Stimulated activated CD4-positive, alpha-beta T cell treated with anti-CD3 and anti-CD28 coated beads, Interleukin-1b, Interleukin-23, amount 100 ng/mL, for 4 hours (primary cell): ENCODE results near the gene PLCL2.

Experiments used
- DNase-seq, 2 donors: peaks; one replicate each; pipeline ENCODE4 v3.0.0-alpha.2; 2020; ENCODE audit warnings: low read depth in 2 of 2

Gene PLCL2

GRCh38 chr3:17011728-17012338, 127.1 kb downstream of the PLCL2 start:
- no peak for DNase-seq

- DNase-seq: no peak
These were observed 128.3 kb downstream of the PLCL2 start for GRCh38 chr3:17013050-17013449.

- no peak for DNase-seq
These were observed 128.8 kb downstream of the PLCL2 start for GRCh38 chr3:17013571-17013970.

GRCh38 chr3:17014284-17014683, 129.5 kb downstream of the PLCL2 start:
- DNase-seq: no peak

GRCh38 chr3:17014709-17015108, 130.0 kb downstream of the PLCL2 start:
- DNase-seq: no peak

- DNase-seq: no peak
These were observed 136.9 kb downstream of the PLCL2 start for GRCh38 chr3:17021614-17022013.

- DNase-seq: peak; percentile 6 to 46
These were observed 138.4 kb downstream of the PLCL2 start for GRCh38 chr3:17023006-17023664.

- peak in 1 of 2 donors; percentile 32 for DNase-seq
These were observed 140.9 kb downstream of the PLCL2 start for GRCh38 chr3:17025594-17026139.

GRCh38 chr3:17027318-17027717, 142.6 kb downstream of the PLCL2 start:
- no peak for DNase-seq

GRCh38 chr3:17028363-17028762, 143.6 kb downstream of the PLCL2 start:
- DNase-seq: no peak

- DNase-seq: no peak
These were observed 145.7 kb downstream of the PLCL2 start for GRCh38 chr3:17030438-17030837.

- DNase-seq: no peak
These were observed 146.3 kb downstream of the PLCL2 start for GRCh38 chr3:17030956-17031652.

GRCh38 chr3:17032407-17033034, 147.8 kb downstream of the PLCL2 start:
- DNase-seq: no peak

GRCh38 chr3:17033516-17034168, 148.9 kb downstream of the PLCL2 start:
- no peak for DNase-seq

GRCh38 chr3:17035033-17035432, 150.3 kb downstream of the PLCL2 start:
- no peak for DNase-seq

- no peak for DNase-seq
These were observed 151.2 kb downstream of the PLCL2 start for GRCh38 chr3:17035966-17036365.

- DNase-seq: no peak
These were observed 153.4 kb downstream of the PLCL2 start for GRCh38 chr3:17038141-17038540.

GRCh38 chr3:17038900-17039553, 154.3 kb downstream of the PLCL2 start:
- DNase-seq: no peak

GRCh38 chr3:17039594-17039993, 154.8 kb downstream of the PLCL2 start:
- DNase-seq: no peak

GRCh38 chr3:17040322-17040989, 155.7 kb downstream of the PLCL2 start:
- DNase-seq: no peak

GRCh38 chr3:17040990-17041377, 156.2 kb downstream of the PLCL2 start:
- no peak for DNase-seq
